Breast epithelium (tissue), 4 donors: Measurements from ENCODE around the gene THNSL1. TPM values are rescaled to one million over a fixed set of nuclear protein-coding genes. Genes with fewer than 3 reads are reported as not detected.

Experiments
- DNase-seq, 2 donors: peaks; one replicate each; pipeline ENCODE4 v3.0.0-alpha.2; 2019; ENCODE audit warnings: low spot score in 2 of 2
- H3K27ac ChIP-seq, 2 donors: fragments of 200-600 bp; sonication (generic) in 1 of 2; one replicate each; pipeline ENCODE4 v1.5.1; 2016 to 2019; ENCODE audit warnings: mild to moderate bottlenecking in 1 of 2
- H3K27me3 ChIP-seq, 2 donors: fragments of 200-600 bp; sonication (generic) in 1 of 2; one replicate each; pipeline versions ENCODE4 v1.5.1 to v1.6.0; 2017 to 2019; ENCODE audit warnings: control low read depth in 1 of 2, mild to moderate bottlenecking in 1 of 2
- H3K36me3 ChIP-seq: fragments of 200-600 bp; one replicate; pipeline ENCODE4 v1.5.1; 2019
- H3K4me1 ChIP-seq, 2 donors: fragments of 200-600 bp; sonication (generic); one replicate each; pipeline ENCODE4 v1.5.1; 2016 to 2019; ENCODE audit warnings: control low read depth in 1 of 2
- H3K4me3 ChIP-seq, 3 donors: fragments of 200-600 bp; sonication (generic); 1 replicate in 2 of 3; 2 replicates in 1 of 3; pipeline ENCODE4 v1.5.1; 2016 to 2019; ENCODE audit warnings: mild to moderate bottlenecking in 3 of 3, moderate library complexity in 2 of 3
- H3K9me3 ChIP-seq, 2 donors: fragments of 200-600 bp; sonication (generic) in 1 of 2; one replicate each; pipeline ENCODE4 v1.5.1; 2016 to 2019; ENCODE audit warnings: control low read depth in 1 of 2
- CTCF ChIP-seq, 3 donors: fragments of 450-650 bp; IDR thresholded peaks; one replicate each; pipeline ENCODE4 v1.5.1; 2016 to 2017; ENCODE audit warnings: antibody characterized with exemption in 3 of 3, mild to moderate bottlenecking in 3 of 3, moderate library complexity in 3 of 3
- POLR2A ChIP-seq: fragments of 450-650 bp; IDR thresholded peaks from one replicate; pipeline ENCODE4 v1.6.1; 2016; ENCODE audit warnings: antibody characterized with exemption, mild to moderate bottlenecking, moderate library complexity
- POLR2AphosphoS5 ChIP-seq, 3 donors: sonication (generic); formaldehyde crosslinking; IDR thresholded peaks; one replicate each; pipeline ENCODE4 v1.6.1; 2017; ENCODE audit warnings: antibody characterized with exemption in 3 of 3
- intact Hi-C: fragments of 100-400 bp; cut with DNase I; formaldehyde crosslinking; loops from one replicate; pipeline ENCODE4 v1.15.1; 2023; ENCODE audit warnings: low total_unique reads
- total RNA-seq, 3 donors: library from RNA; depleted of rRNA; stranded (reverse); fragments of >200 nt; gene quantifications; one replicate each; pipeline ENCODE4 v1.1.0, GENCODE V29; 2016

THNSL1 gene
- total RNA-seq, 3 donors from 2014 or later: 1.6 to 4.2 (median 1.6) TPM

- TF ChIP-seq POLR2A: no peak
- no peak for TF ChIP-seq CTCF (IDR thresholded peaks at IDR 0.05)
- TF ChIP-seq POLR2AphosphoS5 (IDR thresholded peaks at IDR 0.05): no peak
- DNase-seq: no peak
- intact Hi-C loops: no loop called here
Measured at GRCh38 chr10:24973163-24973562, 43.2 kb upstream of the THNSL1 start.

GRCh38 chr10:24974976-24975375, 41.4 kb upstream of the THNSL1 start:
- intact Hi-C loops: no loop called here
- H3K36me3 ChIP-seq: no peaks in the 10 kb centered on the region
- TF ChIP-seq POLR2A: no peak
- TF ChIP-seq POLR2AphosphoS5 (IDR thresholded peaks at IDR 0.05): peak in 2 of 3 donors; percentile 50 to 71
- H3K9me3 ChIP-seq: no peaks in the 10 kb centered on the region
- H3K27ac ChIP-seq: peak overlapping the region; percentile 68 to 73
- no peak overlapping the region for H3K4me3 ChIP-seq
- no peak for DNase-seq
- no peaks in the 10 kb centered on the region for H3K27me3 ChIP-seq
- H3K4me1 ChIP-seq: no peaks in the 10 kb centered on the region

More at GRCh38 chr10:24973163-24973562, 43.2 kb upstream of the THNSL1 start:
- no peaks in the 10 kb centered on the region for H3K36me3 ChIP-seq
- no peaks in the 10 kb centered on the region for H3K4me1 ChIP-seq
- H3K4me3 ChIP-seq: no peak overlapping the region
- H3K27ac ChIP-seq: no peak overlapping the region
- no peaks in the 10 kb centered on the region for H3K9me3 ChIP-seq
- H3K27me3 ChIP-seq: no peaks in the 10 kb centered on the region

GRCh38 chr10:24979685-24980084, 36.7 kb upstream of the THNSL1 start:
- no peak overlapping the region for H3K4me3 ChIP-seq
- no peaks in the 10 kb centered on the region for H3K4me1 ChIP-seq
- H3K27ac ChIP-seq: no peak overlapping the region

GRCh38 chr10:24981161-24981710, 35.2 kb upstream of the THNSL1 start:
- Histone ChIP-seq H3K27ac (no peak overlapping the region), H3K27me3 (no peaks in the 10 kb centered on the region), H3K9me3 (no peaks in the 10 kb centered on the region), H3K4me1 (no peaks in the 10 kb centered on the region), H3K4me3 (no peak overlapping the region), H3K36me3 (no peaks in the 10 kb centered on the region)
- DNase-seq: no peak
- TF ChIP-seq POLR2AphosphoS5 (IDR thresholded peaks at IDR 0.05) (no peak), POLR2A (no peak), CTCF (IDR thresholded peaks at IDR 0.05) (no peak)
- intact Hi-C loops: no loop called here

More at GRCh38 chr10:24979685-24980084, 36.7 kb upstream of the THNSL1 start:
- H3K27me3 ChIP-seq: no peaks in the 10 kb centered on the region
- DNase-seq: no peak
- intact Hi-C loops: no loop called here
- no peak for TF ChIP-seq CTCF (IDR thresholded peaks at IDR 0.05)
- no peak for TF ChIP-seq POLR2A
- TF ChIP-seq POLR2AphosphoS5 (IDR thresholded peaks at IDR 0.05): no peak
- no peaks in the 10 kb centered on the region for H3K9me3 ChIP-seq
- no peaks in the 10 kb centered on the region for H3K36me3 ChIP-seq

GRCh38 chr10:24982319-24983112, 33.9 kb upstream of the THNSL1 start:
- no peak for DNase-seq
- Histone ChIP-seq H3K9me3 (no peaks in the 10 kb centered on the region), H3K4me1 (no peaks in the 10 kb centered on the region), H3K4me3 (no peak overlapping the region), H3K36me3 (no peaks in the 10 kb centered on the region), H3K27ac (no peak overlapping the region), H3K27me3 (no peaks in the 10 kb centered on the region)
- intact Hi-C loops: no loop called here
- TF ChIP-seq POLR2A: no peak
- no peak for TF ChIP-seq CTCF (IDR thresholded peaks at IDR 0.05)
- TF ChIP-seq POLR2AphosphoS5 (IDR thresholded peaks at IDR 0.05): no peak
